ENCODE measurements around the gene CPXM2. TPM values are rescaled to one million over a fixed set of nuclear protein-coding genes. Genes with fewer than 3 reads are reported as not detected.

CPXM2 gene
- total RNA-seq, 1 experiment from 2014 or later = 0.92 TPM

DNA sequence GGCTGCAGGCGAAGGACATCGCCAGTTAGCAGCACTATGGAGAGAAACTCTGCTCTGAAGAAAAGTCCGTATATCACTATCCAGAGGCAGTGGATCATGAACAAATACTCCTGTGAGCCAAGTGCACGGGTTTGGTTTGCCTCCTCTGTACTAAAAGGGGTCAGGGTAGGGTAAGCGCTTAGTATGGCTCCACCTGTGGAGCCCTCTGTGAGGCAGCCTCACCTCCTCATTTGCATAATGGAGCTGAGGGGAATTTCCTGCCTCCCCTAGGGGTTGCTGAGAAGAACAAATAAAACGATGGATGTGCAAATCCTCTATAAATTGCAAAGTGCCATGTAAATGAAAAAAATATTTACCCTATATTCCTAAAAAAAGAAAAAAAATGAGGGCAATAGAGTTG, 162.1 kb downstream of the CPXM2 start:
- DNase-seq = no peak
- no peaks in the 10 kb centered on the region for H3K9me3 ChIP-seq
- H3K36me3 ChIP-seq = no peaks in the 10 kb centered on the region
- H3K27me3 ChIP-seq = no peaks in the 10 kb centered on the region
- H3K4me3 ChIP-seq = no peak overlapping the region

GRCh38 chr10:123726836-123727235, 164.8 kb downstream of the CPXM2 start:
- H3K4me3 ChIP-seq = no peak overlapping the region
- no peak for DNase-seq
- H3K9me3 ChIP-seq = no peaks in the 10 kb centered on the region

DNA sequence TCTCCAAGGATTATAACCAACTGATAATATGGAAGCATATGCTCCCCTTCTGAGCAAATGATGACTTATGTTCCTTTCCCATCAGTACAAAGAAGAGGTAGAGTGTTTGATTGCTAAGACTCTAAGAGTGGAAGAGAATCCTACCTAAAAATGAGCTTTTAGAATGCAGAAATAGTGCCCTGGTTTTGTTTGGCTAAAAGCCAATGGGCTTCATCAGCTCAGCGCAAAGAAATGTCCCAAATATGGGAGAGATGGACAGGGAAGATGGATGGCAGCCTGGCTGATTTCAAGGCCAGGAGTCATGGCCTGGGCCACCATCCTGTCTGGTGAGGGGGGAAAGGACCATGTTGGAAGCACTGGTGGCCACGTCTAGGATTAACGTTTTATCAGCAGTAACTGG, 165.2 kb downstream of the CPXM2 start:
- no peak for DNase-seq
- Histone ChIP-seq H3K4me3 (no peak overlapping the region), H3K9me3 (no peaks in the 10 kb centered on the region), H3K36me3 (no peaks in the 10 kb centered on the region), H3K27me3 (no peaks in the 10 kb centered on the region)

More at GRCh38 chr10:123726836-123727235, 164.8 kb downstream of the CPXM2 start:
- H3K27me3 ChIP-seq = no peaks in the 10 kb centered on the region
- H3K36me3 ChIP-seq = no peaks in the 10 kb centered on the region

DNA sequence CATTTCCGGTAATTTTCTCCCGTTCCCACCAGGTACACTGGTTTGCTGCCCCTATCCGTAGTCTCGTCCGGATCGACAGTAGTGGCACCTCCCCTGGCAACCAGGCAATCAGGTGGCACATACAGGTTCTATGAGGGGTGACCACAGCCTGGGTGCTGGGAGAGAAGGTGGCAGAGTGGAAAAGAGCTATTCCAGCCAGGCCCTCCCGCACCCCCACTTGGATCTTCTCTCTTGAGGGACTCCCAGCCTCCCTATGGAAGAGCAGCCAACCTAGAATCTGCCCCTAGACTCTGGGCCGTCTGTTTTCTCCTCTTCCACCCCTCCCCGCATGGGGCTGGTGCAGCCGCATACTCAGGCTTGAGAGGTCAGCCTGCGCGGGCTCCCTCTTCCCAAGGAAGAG, 166.9 kb downstream of the CPXM2 start:
- Histone ChIP-seq H3K4me3 (no peak overlapping the region), H3K27me3 (no peaks in the 10 kb centered on the region), H3K36me3 (no peaks in the 10 kb centered on the region), H3K9me3 (no peaks in the 10 kb centered on the region)
- DNase-seq = no peak

- Histone ChIP-seq H3K36me3 (no peaks in the 10 kb centered on the region), H3K9me3 (no peaks in the 10 kb centered on the region), H3K27me3 (no peaks in the 10 kb centered on the region), H3K4me3 (no peak overlapping the region)
- DNase-seq = no peak
These were observed 169.3 kb downstream of the CPXM2 start for GRCh38 chr10:123722351-123722750.

DNA sequence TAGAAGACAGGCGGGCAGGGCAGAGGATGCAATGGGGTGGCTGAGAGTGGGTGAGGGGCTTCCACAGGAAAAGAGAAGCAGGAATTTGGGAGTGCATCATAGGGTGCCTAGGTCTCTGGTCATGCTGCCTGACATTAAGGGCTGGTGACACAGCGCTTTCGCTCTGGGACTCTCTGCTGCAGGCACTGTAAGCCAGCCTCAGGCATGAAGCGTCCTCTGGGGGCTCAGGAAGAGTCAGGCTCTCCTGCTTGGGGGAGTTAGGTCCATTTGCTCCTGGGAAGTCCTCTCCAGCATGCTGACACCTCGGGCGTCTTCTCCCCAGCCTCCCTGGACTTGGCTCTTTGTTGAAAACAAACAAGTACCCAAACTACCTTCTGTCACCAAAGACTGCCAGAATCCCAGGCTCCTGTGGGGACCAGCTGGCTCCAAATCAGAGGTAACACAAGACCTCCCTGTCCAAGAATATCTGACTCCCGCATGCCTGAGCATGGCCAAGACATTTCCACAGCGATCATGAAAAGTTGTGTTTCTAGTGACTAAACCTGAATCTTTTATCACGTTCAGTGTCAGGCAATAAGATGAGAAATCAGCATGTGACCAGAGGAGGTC, 170.1 kb downstream of the CPXM2 start:
- no peak for DNase-seq
- Histone ChIP-seq H3K27me3 (no peaks in the 10 kb centered on the region), H3K36me3 (no peaks in the 10 kb centered on the region), H3K4me3 (no peak overlapping the region), H3K9me3 (no peaks in the 10 kb centered on the region)

DNA sequence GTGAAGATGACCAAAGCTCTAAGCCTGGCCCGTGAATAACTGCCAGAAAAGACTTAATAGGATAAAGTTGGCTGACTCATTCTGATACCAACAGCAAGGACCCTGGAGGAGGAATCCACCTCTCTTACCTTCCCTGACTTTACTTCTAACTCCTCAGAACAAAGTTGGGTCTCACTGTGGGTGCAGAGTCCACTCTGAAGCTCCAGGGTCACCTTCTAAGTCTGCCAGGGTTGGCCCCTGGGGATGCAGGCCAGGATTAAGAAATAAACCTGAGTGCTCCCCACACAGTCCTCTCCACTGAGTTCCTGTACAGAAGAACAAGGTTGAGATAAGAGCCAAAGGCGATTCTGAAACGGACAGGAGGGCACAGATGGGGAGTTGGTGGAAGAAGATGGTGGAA, 171.1 kb downstream of the CPXM2 start:
- H3K9me3 ChIP-seq = no peaks in the 10 kb centered on the region

DNA sequence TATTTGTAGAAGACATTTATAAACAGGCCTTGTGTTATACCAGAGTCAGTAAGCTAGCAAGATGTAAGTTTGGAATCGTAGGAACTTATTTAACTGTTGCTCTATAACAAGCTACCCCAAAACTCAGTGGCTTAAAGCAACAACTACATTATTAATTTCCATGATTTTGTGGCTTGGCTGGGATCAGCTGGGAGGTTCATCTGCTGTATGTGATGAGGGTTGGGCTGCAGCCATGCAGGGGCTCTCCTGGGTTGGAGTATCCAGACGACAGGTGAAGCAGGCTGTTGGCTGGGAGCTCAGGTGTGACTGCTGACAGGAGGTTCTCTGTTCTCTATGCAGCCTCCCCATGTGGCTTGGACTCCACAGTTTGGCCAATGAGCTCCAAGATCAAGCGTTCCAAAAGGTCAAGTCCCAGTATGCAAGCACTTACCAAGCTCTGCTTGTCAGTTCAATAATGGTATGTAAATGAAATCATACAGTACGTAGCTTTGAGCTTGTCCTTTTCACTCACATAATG, 173.0 kb downstream of the CPXM2 start:
- Histone ChIP-seq H3K36me3 (no peaks in the 10 kb centered on the region), H3K9me3 (no peaks in the 10 kb centered on the region), H3K4me3 (no peak overlapping the region), H3K27me3 (no peaks in the 10 kb centered on the region; the same call in 1 of the 2 replicates)
- DNase-seq = no peak

More for the DNA sequence above, 171.1 kb downstream of the CPXM2 start:
- DNase-seq = no peak
- H3K4me3 ChIP-seq = no peak overlapping the region
- no peaks in the 10 kb centered on the region for H3K36me3 ChIP-seq
- H3K27me3 ChIP-seq = no peaks in the 10 kb centered on the region

DNA sequence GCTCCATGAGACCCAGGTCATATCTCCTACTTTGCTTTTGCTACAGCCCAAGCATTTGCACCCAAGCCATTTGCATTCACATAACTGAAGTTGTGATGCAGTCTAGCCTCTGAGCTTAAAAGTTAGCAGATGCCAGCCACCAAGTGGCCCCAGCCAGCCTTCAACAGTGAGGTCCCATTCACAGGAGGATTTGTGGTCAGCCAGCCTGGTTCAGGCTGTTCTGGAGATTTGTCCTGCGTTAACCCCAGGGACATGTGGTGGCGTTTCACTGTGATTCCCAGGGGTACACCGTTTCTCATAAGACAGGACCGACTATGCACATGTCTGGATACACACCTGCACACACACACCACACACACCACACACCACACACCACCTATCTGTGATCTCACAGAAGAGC, 174.3 kb downstream of the CPXM2 start:
- Histone ChIP-seq H3K9me3 (no peaks in the 10 kb centered on the region), H3K4me3 (no peak overlapping the region)

GRCh38 chr10:123715546-123715945, 176.1 kb downstream of the CPXM2 start:
- no peak overlapping the region for H3K4me3 ChIP-seq
- no peaks in the 10 kb centered on the region for H3K36me3 ChIP-seq
- no peak for DNase-seq
- no peaks in the 10 kb centered on the region for H3K9me3 ChIP-seq
- H3K27me3 ChIP-seq = no peaks in the 10 kb centered on the region; the same call in 1 of the 2 replicates

More for the DNA sequence above, 174.3 kb downstream of the CPXM2 start:
- H3K27me3 ChIP-seq = no peaks in the 10 kb centered on the region; the same call in 1 of the 2 replicates
- DNase-seq = no peak
- no peaks in the 10 kb centered on the region for H3K36me3 ChIP-seq

GRCh38 chr10:123706236-123706635, 185.4 kb downstream of the CPXM2 start:
- Histone ChIP-seq H3K27me3 (no peaks in the 10 kb centered on the region), H3K4me3 (no peak overlapping the region), H3K9me3 (no peaks in the 10 kb centered on the region), H3K36me3 (no peaks in the 10 kb centered on the region)
- no peak for DNase-seq

DNA sequence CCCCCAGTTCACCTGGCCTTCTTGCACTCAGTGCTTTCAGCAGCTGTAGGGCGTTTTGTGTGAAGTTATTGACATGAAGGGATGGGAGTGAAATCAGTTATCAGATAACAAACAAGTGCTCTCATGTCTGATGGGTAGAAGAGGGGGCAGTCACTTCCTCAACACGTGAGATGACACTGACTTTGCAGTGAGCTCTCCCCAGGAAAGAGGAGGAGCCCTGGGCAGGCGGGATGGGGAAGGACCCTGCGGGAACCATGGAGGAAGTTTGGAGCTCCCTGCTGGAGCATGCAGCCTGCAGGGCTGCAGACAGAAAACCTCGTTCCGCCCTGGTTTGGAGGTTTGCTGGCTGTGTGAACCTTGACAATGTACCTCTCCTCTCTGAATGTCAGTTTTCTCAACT, 186.8 kb downstream of the CPXM2 start:
- Histone ChIP-seq H3K27me3 (no peaks in the 10 kb centered on the region), H3K9me3 (no peaks in the 10 kb centered on the region)

GRCh38 chr10:123704076-123704475, 187.5 kb downstream of the CPXM2 start:
- no peak for DNase-seq
- H3K9me3 ChIP-seq = no peaks in the 10 kb centered on the region
- no peaks in the 10 kb centered on the region for H3K36me3 ChIP-seq
- no peaks in the 10 kb centered on the region for H3K27me3 ChIP-seq
- H3K4me3 ChIP-seq = no peak overlapping the region

More for the DNA sequence above, 186.8 kb downstream of the CPXM2 start:
- no peaks in the 10 kb centered on the region for H3K36me3 ChIP-seq
- no peak for DNase-seq
- no peak overlapping the region for H3K4me3 ChIP-seq

DNA sequence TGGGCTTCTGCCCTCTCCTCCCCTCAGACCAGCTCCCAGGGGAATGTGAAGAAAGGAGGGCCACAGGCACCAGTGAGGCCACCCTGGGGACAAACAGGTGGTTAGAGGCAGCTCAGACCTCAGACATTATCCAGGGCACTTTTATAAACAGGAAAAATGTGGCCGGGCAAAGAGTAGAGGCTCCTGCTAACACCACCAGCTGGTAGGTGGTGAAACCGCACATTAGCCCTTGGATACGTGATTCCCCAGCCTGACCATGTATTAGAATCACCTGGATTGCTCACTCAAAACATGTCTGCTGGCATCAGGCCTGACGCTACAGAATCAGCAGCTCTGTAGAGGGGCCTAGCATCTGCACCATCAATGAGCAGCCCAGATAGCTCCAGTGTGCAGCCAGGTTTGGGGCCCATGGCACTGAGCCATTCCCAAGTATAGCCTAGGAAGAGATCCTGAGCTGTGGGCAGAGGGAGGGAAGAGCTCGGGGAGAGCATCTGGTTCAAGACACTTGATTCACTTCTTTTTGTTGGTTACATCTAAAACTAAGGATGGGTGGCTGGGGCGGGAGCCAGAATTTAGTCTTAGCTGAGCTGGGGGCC, 188.3 kb downstream of the CPXM2 start:
- no peaks in the 10 kb centered on the region for H3K27me3 ChIP-seq
- H3K4me3 ChIP-seq = no peak overlapping the region
- no peaks in the 10 kb centered on the region for H3K36me3 ChIP-seq
- DNase-seq = no peak
- no peaks in the 10 kb centered on the region for H3K9me3 ChIP-seq

Other genes starting within 250 kb of the CPXM2 start
- not detected in 2 replicates for gene GPR26, start 225.5 kb downstream of the CPXM2 start, total RNA-seq (2014; rRNA removed; shearing (Covaris generic); ENCODE audit: low replicate concordance)
- 6.1 and 9.8 TPM in 2 replicates for gene CHST15, start 201.8 kb upstream of the CPXM2 start, total RNA-seq (2014; rRNA removed; shearing (Covaris generic); ENCODE audit: low replicate concordance)

Measured in MG63 (cell line).